Measurements from ENCODE around the gene RGN. TPM values are rescaled to one million over a fixed set of nuclear protein-coding genes. Genes with fewer than 3 reads are reported as not detected.
"Not testable (repeated sequence)": the region's sequence is repeated elsewhere in the genome, so short reads cannot be mapped to it uniquely, and the experiment has no call there.

Gene RGN
- total and polyA plus RNA-seq, 11 donors: 3.2 to 23.6 (median 17.7) TPM

- Histone ChIP-seq H3K9me3 (no peaks in the 10 kb centered on the region), H3K4me1 (peaks cover 0 to 10% (median 6%) of the 10 kb centered on the region in 12 donors), H3K27ac (peak overlapping the region in 11 of 12 donors; percentile 52 to 88 (median 79)), H3K27me3 (peaks cover 0 to 7% (median 0%) of the 10 kb centered on the region in 9 donors), H3K4me3 (peak overlapping the region in 11 of 12 donors; percentile 27 to 91 (median 61)), H3K36me3 (no peaks in the 10 kb centered on the region)
- ATAC-seq: peak; percentile 98 to 99 (median 98)
- DNase-seq: peak; percentile 87 to 91 (median 90)
- TF ChIP-seq POLR2A (IDR thresholded peaks at IDR 0.05) (no peak), CTCF (IDR thresholded peaks at IDR 0.05) (no peak)
- WGBS, 4 donors: 0 to 42% (median 21%) methylated on average over 28 to 31 of the region's 31 CpGs
- intact Hi-C loops (cut with DNase I): no loop called here
Observed at GRCh38 chrX:47129157-47129898, 51.1 kb downstream of the RGN start.

- WGBS, 4 donors: 17 to 46% (median 29%) methylated on average over 11 of the region's 11 CpGs
- intact Hi-C loops (cut with DNase I): no loop called here
- peaks cover 0 to 12% (median 0%) of the 10 kb centered on the region in 9 donors for H3K27me3 ChIP-seq
- H3K9me3 ChIP-seq: no peaks in the 10 kb centered on the region
- peak overlapping the region in 11 of 12 donors; percentile 10 to 91 (median 61) for H3K4me3 ChIP-seq
- no peak for TF ChIP-seq POLR2A (IDR thresholded peaks at IDR 0.05)
- TF ChIP-seq CTCF (IDR thresholded peaks at IDR 0.05): no peak
- H3K36me3 ChIP-seq: no peaks in the 10 kb centered on the region
- peak overlapping the region in 9 of 12 donors; percentile 52 to 84 (median 79) for H3K27ac ChIP-seq
- no peak for DNase-seq
- H3K4me1 ChIP-seq: peaks cover 0 to 10% (median 6%) of the 10 kb centered on the region in 12 donors
- ATAC-seq: no peak
Observed at GRCh38 chrX:47129899-47130358, 51.7 kb downstream of the RGN start.

- Histone ChIP-seq H3K4me3 (no peak overlapping the region), H3K9me3 (no peaks in the 10 kb centered on the region), H3K27me3 (peaks cover 0 to 20% (median 0%) of the 10 kb centered on the region in 9 donors), H3K36me3 (no peaks in the 10 kb centered on the region), H3K27ac (no peak overlapping the region), H3K4me1 (peaks cover 0 to 10% (median 6%) of the 10 kb centered on the region in 12 donors)
- ATAC-seq (no peak), DNase-seq (no peak)
- 78 to 90% (median 84%) methylated on average over 4 to 5 of the region's 5 CpGs for WGBS, 4 donors
- TF ChIP-seq POLR2A (IDR thresholded peaks at IDR 0.05): no peak
- no peak for TF ChIP-seq CTCF (IDR thresholded peaks at IDR 0.05)
- intact Hi-C loops (cut with DNase I): no loop called here
Observed at GRCh38 chrX:47133493-47133892, 55.2 kb downstream of the RGN start.

GRCh38 chrX:47135650-47136049 is 57.4 kb downstream of the RGN start:
- H3K9me3 ChIP-seq; H3K4me1 ChIP-seq; H3K27ac ChIP-seq; intact Hi-C loops (cut with DNase I); H3K4me3 ChIP-seq; H3K36me3 ChIP-seq; DNase-seq: not testable (repeated sequence)
- peak in 1 of 4 donors; percentile 69 for ATAC-seq
- 76 to 84% (median 81%) methylated on average over 5 of the region's 5 CpGs for WGBS, 4 donors
- H3K27me3 ChIP-seq: peaks cover 0 to 28% (median 0%) of the 10 kb centered on the region in 9 donors

All from heart left ventricle (tissue), 16 donors.